GM18861 (cell line): ENCODE results near the gene STK32C.

ENCODE experiments used
- ATAC-seq: cut with Tn5 transposase; IDR thresholded peaks from one replicate; pipeline ENCODE4 v1.9.1; 2021; ENCODE audit not compliant: unreplicated experiment

The STK32C gene

GRCh38 chr10:132174237-132174636 lies 133.5 kb downstream of the STK32C start:
- ATAC-seq, result no peak

DNA sequence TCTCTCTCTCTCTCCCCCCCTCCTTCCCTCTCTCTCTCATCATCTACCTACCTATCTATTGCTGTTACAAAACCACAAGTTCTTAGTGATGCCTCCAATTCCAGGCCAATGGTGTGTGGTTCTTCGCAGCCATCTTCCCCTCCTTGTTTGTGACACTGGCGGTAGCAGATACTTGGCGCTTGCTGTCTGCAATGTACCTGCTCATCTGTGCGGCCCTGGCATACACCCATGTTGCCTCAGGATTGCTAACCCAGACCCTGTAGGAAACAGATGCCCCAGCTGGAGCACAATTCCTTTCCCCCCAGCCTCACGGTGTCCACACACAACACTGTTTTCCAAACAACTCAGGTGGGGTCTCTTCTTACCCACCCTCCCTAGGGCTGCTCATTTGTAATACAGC lies 134.6 kb downstream of the STK32C start:
- no peak for ATAC-seq

- ATAC-seq, result no peak
Measured at GRCh38 chr10:132172091-132173066, 135.4 kb downstream of the STK32C start.

- no peak for ATAC-seq
Measured at GRCh38 chr10:132170561-132171361, 137.0 kb downstream of the STK32C start.

GRCh38 chr10:132169766-132170560 lies 137.8 kb downstream of the STK32C start:
- no peak for ATAC-seq

GRCh38 chr10:132169031-132169765 lies 138.6 kb downstream of the STK32C start:
- no peak for ATAC-seq

DNA sequence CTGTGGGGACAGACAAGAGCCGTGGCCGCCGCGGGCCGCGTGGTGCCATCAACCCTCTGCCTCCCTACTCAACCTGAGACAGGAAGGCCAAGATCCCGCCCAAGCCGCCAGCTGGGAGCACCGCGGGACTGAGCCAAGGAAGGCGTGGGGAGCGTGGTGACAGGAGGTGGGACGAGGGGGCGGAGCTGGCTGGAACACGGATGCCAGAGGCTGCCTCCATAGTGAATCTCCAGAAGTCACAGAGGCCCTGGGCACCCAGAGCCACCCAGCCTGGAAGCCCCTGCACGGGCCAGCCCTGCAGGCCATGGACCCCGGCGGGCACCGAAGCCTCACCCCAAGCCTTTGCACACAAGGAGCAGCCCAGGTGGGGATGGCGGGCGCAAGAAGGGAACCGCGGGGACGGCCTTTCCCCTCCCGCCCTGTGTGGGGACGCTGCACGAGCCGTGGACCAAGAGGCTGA lies 139.1 kb downstream of the STK32C start:
- no peak for ATAC-seq

GRCh38 chr10:132167976-132168375 lies 139.8 kb downstream of the STK32C start:
- ATAC-seq, result no peak

- no peak for ATAC-seq
Measured at GRCh38 chr10:132167041-132167674, 140.6 kb downstream of the STK32C start.

DNA sequence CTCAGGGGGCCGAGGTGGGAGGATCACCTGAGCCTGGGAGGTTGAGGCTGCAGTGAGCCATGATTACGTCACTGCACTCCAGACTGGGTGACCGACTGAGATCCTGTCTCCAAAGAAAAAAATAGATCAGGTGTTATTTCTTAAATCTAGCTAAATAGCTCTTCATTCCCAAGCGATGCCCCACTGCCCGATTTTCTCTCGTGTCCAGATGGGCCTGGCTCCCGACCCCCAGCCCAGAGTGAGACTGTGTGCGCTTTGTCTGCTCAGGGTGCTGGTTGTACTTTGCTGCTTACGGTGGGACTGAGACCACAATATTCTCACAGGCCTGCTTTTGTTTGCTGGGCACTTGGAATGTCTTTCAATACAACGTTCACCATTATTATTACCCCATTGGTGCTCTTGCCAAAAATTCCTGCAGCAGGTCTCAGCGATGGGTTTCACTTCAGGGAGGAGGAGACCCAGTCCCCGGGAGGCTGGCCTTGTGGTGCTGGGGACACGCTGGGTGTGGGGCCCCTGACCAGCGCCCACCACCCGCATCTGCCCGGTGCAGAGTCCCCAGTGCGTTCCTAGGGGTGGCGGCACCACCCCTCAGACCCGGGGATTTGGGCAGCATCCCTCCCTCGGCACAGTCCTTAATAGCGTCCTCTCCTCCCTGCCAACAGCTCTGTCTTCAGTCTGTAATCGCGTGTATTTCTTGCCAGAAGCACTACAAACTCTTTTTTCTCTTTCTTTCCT lies 141.4 kb downstream of the STK32C start:
- no peak for ATAC-seq

DNA sequence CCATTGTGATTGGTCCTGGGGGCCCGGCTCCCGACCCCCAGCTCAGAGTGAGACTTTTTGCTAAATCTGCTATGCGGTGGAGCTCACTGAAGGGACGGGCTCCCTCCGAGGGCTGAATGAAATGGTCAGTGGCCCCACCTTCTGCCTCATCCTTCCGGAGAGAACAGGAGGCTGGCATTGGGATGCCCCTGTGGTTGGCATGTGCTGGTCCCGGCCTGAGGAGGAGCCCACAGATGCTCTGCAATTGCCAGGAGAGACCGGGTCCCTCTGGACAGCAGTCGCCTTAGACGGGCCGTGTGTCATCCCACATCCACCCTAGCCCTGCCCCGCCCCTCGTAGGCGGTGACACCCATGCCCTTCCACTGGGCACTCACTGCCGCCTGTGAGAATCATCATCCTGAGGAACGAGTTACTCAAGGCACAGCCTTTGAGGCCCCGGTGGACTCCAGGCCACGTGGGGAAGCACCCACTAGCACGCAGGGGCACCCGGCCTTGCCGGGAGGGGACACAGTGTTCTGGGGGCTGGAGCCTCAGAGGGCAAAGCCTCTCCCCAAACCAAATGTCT lies 142.3 kb downstream of the STK32C start:
- no peak for ATAC-seq

DNA sequence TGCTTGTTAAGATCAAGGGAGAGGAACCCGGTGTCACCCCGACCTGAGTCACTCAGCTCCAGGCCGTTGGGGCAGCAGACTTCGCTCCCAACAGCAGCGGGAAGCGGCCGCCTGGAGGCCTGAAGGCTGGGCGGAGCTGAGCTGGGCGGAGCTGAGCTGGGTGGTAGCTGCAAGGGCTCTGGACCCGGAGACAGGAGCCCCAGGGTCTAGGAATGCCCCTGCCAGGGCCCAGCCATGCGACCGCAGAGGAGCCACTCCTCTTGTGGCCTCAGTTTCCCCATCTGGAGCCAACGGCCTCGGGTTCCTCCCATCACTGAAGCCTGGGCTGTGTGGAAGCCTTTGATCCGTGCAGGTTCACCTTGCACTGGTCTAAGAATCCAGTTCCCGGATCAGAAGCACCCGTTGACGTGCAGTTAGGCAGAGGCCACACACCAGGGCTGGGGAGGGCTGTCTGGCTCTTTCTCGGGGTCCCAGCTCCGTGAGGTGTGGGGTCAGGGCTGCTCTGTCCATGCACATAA lies 142.9 kb downstream of the STK32C start:
- ATAC-seq, result no peak

DNA sequence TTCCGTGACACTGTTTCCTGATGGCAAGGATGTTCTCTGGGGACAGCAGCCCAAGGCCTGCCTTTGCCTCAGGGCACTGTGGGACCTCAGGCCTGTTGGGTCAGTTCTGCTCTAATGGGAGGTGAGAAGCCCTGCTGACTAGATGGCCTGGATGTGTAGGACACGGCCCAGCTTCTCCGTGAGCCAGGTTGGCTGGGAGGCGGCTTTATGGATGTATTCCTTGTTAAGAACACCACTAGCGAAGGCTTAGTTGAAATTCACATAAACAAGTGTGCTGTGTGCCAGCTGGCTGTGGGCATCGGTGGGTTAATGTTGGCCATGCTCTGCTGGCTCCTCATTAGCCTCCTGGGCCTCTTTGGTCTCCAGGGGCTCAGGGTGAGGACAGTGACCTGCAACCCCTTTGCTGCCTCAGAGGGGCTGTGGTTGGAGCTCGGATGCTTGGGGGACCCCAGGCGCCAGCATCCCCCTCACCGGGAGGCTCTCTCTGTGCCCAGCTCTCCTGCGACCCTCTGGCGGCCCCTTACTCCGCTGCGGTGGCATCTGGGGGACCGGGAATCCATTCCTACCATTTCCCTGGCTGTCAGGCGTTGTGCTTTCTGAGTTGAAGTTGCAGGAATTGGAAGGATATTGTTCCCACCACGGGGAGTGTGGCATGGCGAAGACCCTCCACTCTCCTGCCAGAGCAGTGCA lies 143.8 kb downstream of the STK32C start:
- ATAC-seq, result no peak

DNA sequence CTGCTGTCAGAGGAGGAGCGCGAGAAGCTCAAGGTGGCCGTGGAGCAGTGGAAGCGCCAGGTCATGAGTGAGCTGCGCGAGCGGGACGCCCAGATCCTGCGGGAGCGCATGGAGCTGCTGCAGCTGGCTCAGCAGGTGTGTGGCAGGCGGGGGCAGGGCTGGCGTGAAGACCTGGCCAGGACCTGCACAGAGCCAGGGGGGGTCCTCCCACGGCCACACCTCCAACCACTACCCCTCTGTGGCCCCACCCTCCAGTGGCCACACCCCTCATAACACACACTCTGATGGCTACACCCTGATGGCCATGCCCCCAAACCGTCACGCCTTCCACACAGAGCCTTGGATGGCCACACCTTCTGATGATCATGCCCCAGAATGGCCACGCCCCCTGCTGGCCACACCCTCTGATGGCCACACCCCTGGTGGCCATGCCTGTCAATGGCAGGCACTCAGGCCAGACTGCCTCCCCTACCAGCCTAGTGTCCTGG lies 144.4 kb downstream of the STK32C start:
- ATAC-seq, result peak; percentile 64

GRCh38 chr10:132162590-132163277 lies 145.0 kb downstream of the STK32C start:
- no peak for ATAC-seq

DNA sequence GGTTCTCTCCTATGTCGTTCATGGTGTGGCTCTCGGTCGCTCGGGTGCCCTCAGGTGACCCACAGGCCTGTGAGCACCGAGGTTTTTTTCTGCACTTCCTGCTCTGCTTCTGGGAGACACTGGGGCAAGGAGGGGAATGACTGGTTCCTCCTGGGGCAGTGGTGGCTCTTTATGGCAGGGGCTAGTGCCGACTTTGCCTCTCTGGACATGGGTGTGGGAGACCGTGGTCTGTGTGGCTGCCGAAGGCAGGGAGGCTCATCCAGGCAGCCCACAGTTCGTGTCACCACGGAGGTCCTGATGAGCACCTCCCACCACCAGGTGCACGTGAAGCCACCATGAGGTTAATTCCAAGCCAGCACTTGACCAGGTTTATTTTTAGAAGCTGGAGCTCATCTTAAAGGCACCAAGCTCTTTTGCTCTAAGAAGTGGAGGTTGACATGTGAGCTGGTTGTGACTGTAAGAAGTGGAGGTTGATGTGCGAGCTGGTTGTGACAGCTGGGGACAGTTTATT lies 145.7 kb downstream of the STK32C start:
- ATAC-seq, result no peak
